Stimulated activated naive CD4-positive, alpha-beta T cell treated with Interleukin-2 at 50 U/mL for 16 hours (primary cell): ENCODE results near the gene MEGF11.

Experiments
- DNase-seq: peaks from one replicate; lab custom pipeline; 2025; lab: John Stamatoyannopoulos, UW

Gene MEGF11

GRCh38 chr15:66065325-66065724 is 188.2 kb downstream of the MEGF11 start:
- no peak for DNase-seq

- no peak for DNase-seq
Observed at GRCh38 chr15:66063147-66063546, 190.4 kb downstream of the MEGF11 start.

GRCh38 chr15:66057089-66057488 is 196.5 kb downstream of the MEGF11 start:
- no peak for DNase-seq

GRCh38 chr15:66053991-66054390 is 199.6 kb downstream of the MEGF11 start:
- DNase-seq: no peak

GRCh38 chr15:66051833-66052232 is 201.7 kb downstream of the MEGF11 start:
- no peak for DNase-seq

- no peak for DNase-seq
Observed at GRCh38 chr15:66050264-66050663, 203.3 kb downstream of the MEGF11 start.

- DNase-seq: no peak
Observed at GRCh38 chr15:66049353-66049752, 204.2 kb downstream of the MEGF11 start.

GRCh38 chr15:66047321-66048024 is 206.1 kb downstream of the MEGF11 start:
- no peak for DNase-seq

GRCh38 chr15:66046751-66047150 is 206.8 kb downstream of the MEGF11 start:
- no peak for DNase-seq

- DNase-seq: no peak
Observed at GRCh38 chr15:66046326-66046725, 207.2 kb downstream of the MEGF11 start.

GRCh38 chr15:66045542-66045941 is 208.0 kb downstream of the MEGF11 start:
- no peak for DNase-seq

- DNase-seq: no peak
Observed at GRCh38 chr15:66044837-66045236, 208.7 kb downstream of the MEGF11 start.

- no peak for DNase-seq
Observed at GRCh38 chr15:66043264-66043663, 210.3 kb downstream of the MEGF11 start.

GRCh38 chr15:66042624-66043023 is 210.9 kb downstream of the MEGF11 start:
- no peak for DNase-seq

- no peak for DNase-seq
Observed at GRCh38 chr15:66041276-66041675, 212.3 kb downstream of the MEGF11 start.

- no peak for DNase-seq
Observed at GRCh38 chr15:66040211-66040892, 213.2 kb downstream of the MEGF11 start.

- DNase-seq: no peak
Observed at GRCh38 chr15:66039117-66039871, 214.3 kb downstream of the MEGF11 start.

- DNase-seq: no peak
Observed at GRCh38 chr15:66038387-66039116, 215.0 kb downstream of the MEGF11 start.

GRCh38 chr15:66036859-66037258 is 216.7 kb downstream of the MEGF11 start:
- DNase-seq: no peak

GRCh38 chr15:66035901-66036300 is 217.6 kb downstream of the MEGF11 start:
- DNase-seq: no peak

- no peak for DNase-seq
Observed at GRCh38 chr15:66033143-66033542, 220.4 kb downstream of the MEGF11 start.

- DNase-seq: no peak
Observed at GRCh38 chr15:66032006-66032405, 221.5 kb downstream of the MEGF11 start.
